Right forelimb (tissue), 1 donor: ENCODE results near the gene ZMYND12.
A peak's percentile ranks its signal among the peaks of the same experiment; 100 is the strongest.
"Not testable (repeated sequence)": the region's sequence is repeated elsewhere in the genome, so short reads cannot be mapped to it uniquely, and the experiment has no call there.

ENCODE experiments used
- DNase-seq: peaks from one replicate; pipeline ENCODE4 v3.0.0-alpha.2; 2018

Gene ZMYND12, protein sequence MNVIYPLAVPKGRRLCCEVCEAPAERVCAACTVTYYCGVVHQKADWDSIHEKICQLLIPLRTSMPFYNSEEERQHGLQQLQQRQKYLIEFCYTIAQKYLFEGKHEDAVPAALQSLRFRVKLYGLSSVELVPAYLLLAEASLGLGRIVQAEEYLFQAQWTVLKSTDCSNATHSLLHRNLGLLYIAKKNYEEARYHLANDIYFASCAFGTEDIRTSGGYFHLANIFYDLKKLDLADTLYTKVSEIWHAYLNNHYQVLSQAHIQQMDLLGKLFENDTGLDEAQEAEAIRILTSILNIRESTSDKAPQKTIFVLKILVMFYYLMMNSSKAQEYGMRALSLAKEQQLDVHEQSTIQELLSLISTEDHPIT

GRCh38 chr1:42456010-42456753, at the start of gene ZMYND12, which contains the start of gene PPCS:
Gene ZMYND12, minus strand, starts transcription at chr1:42456022. Its CDS starts 25 bp downstream, at chr1:42455997.
Gene PPCS, plus strand, starts transcription at chr1:42456543. Its CDS starts 23 bp downstream, at chr1:42456566.
- peak; percentile 92 for DNase-seq

DNA sequence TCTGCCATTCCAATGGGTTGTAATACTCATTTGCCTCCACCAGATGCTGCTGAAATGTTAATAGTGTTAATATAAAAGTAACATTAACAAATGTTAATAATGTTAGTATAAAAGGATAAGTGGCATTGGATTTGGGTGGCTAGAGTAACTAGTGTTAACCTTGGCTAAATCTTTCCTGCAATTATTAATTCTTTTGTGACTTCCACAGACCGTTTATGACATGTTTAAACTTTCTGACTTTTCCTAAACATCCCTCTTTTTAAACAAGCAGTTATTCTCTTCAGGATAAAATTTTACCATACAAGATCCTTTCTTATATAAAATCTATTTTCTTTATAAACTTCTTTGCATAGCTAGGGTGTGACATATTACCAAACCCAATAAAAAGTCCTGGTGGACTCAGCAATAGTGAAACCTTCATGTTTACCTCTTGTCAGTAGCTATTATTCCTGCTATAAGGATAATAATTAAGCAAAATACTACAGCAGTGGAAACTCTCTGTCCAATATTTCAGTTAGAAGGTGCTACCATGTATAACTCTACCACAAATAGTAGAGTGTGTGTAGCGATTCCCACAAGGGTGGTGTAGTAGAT, 48.8 kb upstream of the ZMYND12 start:
- no peak for DNase-seq

DNA sequence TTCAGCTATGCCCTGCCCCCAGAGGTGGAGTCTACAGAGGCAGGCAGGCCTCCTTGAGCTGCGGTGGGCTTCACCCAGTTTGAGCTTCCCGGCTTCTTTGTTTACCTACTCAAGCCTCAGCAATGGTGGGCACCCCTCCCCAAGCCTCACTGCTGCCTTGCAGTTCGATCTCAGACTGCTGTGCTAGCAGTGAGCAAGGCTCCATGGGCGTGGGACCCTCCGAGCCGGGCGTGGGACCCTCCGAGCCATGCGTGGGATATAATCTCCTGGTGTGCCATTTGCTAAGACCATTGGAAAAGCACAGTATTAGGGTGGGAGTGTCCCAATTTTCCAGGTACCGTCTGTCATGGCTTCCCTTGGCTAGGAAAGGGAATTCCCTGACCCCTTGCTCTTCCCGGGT, 46.2 kb upstream of the ZMYND12 start:
- not testable (repeated sequence) for DNase-seq

DNA sequence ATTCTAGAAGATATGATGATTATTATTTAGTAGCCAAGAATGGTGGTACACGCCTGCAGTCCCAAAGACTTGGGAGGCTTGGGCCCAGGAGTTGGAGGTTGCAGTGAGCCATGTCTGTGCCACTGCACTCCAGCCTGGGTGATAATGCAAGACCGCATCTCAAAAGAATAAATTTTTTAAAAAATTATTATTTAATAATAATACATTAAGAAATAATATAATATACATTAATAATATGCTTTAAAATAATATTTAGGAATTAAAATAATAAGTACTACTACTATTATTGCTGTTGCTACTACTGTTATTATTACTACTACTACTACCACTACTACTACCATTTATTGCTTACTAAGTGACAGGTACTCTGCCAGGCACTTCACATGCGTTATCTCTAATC, 34.4 kb upstream of the ZMYND12 start:
- DNase-seq: no peak

- DNase-seq: no peak
Measured at GRCh38 chr1:42484382-42484781, 28.6 kb upstream of the ZMYND12 start.

DNA sequence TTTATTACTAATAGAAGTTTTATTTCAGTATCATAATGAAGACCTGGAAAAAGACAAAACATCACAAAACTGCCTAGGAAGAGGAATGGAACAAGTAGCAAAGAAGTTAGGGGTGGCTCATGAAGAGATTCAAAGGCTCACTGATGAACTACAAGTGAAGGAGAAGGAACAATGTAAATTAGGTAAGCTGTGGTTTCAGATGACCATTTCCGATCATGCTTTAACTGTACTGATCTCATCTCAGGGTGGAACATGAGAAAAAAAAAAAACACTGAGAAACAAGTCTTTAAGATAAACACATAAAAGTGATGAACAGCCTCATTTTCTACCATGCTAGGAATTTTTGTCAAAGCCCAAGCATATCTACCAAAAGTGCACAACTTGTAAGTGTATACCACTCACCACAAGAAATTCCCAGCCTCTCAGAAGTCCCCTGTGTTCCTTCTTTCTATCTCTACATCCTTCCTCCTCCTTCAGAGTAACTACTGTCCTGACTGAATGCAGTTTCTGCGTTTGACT, 26.9 kb upstream of the ZMYND12 start:
- DNase-seq: no peak

GRCh38 chr1:42480921-42481320, 25.1 kb upstream of the ZMYND12 start:
- DNase-seq: no peak

DNA sequence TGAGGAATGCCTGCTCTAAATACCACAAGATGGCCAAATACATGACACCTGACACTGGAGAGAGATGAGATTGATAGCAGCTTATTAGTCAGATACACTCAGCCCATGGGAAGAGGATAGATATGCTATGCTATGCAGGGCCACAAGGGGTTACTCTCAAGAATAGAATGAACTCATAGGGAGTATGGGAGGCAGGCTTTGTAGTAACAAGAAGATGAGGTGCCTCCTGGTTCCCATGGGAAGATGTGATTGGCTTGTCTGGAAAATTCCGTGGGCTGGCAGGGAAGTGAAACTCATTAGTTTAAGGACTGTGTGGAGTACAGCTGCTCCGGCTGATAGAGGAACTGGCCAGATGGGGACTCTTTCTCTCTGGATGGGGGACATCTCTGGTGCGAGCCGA, 23.8 kb upstream of the ZMYND12 start:
- no peak for DNase-seq

- no peak for DNase-seq
Measured at GRCh38 chr1:42477775-42478174, 22.0 kb upstream of the ZMYND12 start.

DNA sequence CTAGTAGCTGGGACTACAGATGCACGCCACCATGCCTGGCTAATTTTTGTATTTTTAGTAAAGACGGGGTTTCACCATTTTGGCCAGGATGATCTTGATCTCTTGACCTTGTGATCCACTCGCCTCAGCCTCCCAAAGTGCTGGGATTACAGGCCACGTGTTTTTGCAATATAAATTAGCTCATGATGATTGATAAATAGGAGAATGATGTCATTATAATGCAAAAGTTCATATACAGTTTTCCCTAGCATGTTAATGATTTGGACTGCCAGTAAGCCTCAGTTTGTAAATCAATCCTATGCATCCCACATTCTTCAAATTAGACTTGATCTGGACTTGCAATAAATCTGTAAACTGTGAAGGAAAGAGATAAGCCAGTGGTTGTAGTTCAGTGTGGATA, 21.5 kb upstream of the ZMYND12 start:
- not testable (repeated sequence) for DNase-seq

DNA sequence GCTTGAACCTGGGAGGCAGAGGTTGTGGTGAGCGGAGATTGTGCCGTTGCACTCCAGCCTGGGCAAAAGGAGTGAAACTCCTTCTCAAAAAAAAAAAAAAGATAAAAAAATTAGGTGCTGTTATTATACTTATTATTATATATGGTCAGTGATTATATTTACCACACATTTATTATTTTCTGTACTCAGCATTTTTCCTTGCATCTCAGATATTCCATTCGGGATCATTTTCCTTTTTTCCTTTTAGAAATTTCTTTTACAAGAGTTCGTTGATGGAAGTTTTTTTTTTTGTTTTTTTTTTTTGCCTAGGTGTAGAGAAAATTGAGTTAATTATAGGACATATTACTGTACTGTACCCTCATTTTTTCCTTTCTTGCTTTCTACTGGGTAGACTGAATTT, 20.8 kb upstream of the ZMYND12 start:
- no peak for DNase-seq

- no peak for DNase-seq
Measured at GRCh38 chr1:42469727-42470126, 13.9 kb upstream of the ZMYND12 start.

- DNase-seq: no peak
Measured at GRCh38 chr1:42466030-42466429, 10.2 kb upstream of the ZMYND12 start.

- DNase-seq: no peak
Measured at GRCh38 chr1:42463921-42464320, 8.1 kb upstream of the ZMYND12 start.

GRCh38 chr1:42462828-42463763, 7.3 kb upstream of the ZMYND12 start, which contains the start of gene CCDC30:
Gene CCDC30, plus strand, starts transcription at chr1:42463286. Its CDS starts 17,266 bp downstream, at chr1:42480552.
- DNase-seq: peak; percentile 92

DNA sequence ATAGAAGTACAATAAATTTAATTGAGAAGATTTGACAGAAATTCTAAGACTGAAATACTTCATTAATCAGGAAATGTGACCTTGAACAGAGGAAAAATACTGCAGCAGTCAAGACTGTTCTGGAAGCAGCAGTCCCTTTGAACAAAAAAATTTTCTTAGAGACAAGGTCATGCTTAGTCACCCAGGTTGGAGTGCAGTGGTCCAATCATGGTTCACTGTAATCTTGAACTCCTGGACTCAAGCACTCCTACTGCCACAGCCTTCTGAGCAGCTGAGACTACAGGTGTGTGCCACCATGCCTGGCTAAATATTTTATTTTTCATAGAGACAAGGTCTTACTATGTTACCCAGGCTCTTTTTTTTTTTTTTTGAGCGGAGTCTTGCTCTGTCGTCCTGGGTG, 5.4 kb upstream of the ZMYND12 start:
- no peak for DNase-seq

- no peak for DNase-seq
Measured at GRCh38 chr1:42456754-42457089, 900 bp upstream of the ZMYND12 start.

GRCh38 chr1:42454403-42454802, 1.4 kb downstream of the ZMYND12 start:
- DNase-seq: no peak

DNA sequence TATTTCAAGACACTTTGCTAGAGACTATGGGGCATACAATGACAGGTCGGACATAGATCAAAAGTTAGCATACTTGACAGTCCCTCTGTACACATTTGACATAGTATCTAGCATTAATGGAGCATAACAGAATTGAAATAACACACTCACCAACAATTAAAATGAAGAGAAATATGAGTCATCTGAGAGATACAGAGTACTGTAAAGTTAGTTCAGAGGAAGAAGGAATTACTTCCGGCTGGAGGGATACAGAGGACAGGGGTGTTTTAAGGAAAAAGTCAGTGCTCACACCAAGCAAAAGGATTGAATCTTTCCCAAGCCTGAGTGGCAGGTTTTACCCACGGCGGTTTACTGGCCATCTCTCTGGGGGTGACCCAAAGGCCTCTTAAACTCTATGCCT, 2.4 kb downstream of the ZMYND12 start:
- DNase-seq: no peak

- no peak for DNase-seq
Measured at GRCh38 chr1:42450061-42450460, 5.8 kb downstream of the ZMYND12 start.

GRCh38 chr1:42449256-42449655, 6.6 kb downstream of the ZMYND12 start:
- no peak for DNase-seq

DNA sequence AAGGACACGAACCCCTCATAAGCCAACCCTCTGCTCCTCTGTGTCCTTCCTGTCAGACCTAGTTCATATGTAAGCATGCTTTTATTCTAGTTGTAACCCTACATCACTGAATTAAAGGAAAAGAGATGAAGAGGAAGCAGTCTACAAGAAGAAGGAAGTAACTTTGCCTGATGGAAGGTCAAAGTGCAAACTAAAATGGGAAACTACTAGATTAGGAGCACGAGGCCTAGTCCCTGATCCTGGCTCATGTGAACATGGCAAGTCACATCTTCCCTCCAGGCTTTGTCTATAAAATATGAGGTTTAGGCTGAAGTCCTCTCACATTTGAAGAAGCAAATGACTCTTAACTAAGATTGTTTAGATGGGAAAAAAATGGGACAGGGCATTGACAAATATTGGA, 13.2 kb downstream of the ZMYND12 start:
- DNase-seq: no peak
